Left kidney (tissue), 2 donors: ENCODE measurements around the gene NDST4. TPM values are rescaled to one million over a fixed set of nuclear protein-coding genes. Genes with fewer than 3 reads are reported as not detected.

Experiments
- DNase-seq: peaks from one replicate; pipeline ENCODE4 v3.0.0-alpha.2; 2013
- polyA plus RNA-seq: library from polyadenylated mRNA; unstranded; fragments of 120-200 nt; gene quantifications from one replicate; pipeline ENCODE4 v1.2.1, GENCODE V29; 2013; ENCODE audit not compliant: insufficient read length

Gene NDST4
- polyA plus RNA-seq, 1 donor = 0.75 TPM

- no peak for DNase-seq
Measured at GRCh38 chr4:114785570-114785969, 327.9 kb downstream of the NDST4 start.

GRCh38 chr4:114783215-114783595 is 330.2 kb downstream of the NDST4 start:
- DNase-seq = no peak

GRCh38 chr4:114782415-114783214 is 330.8 kb downstream of the NDST4 start:
- DNase-seq = no peak

GRCh38 chr4:114780205-114780604 is 333.2 kb downstream of the NDST4 start:
- peak; percentile 20 for DNase-seq
